ENCODE data around the gene SUMF1.

The SUMF1 gene

GRCh38 chr3:4351164-4351855 is 115.8 kb downstream of the SUMF1 start:
- H3K4me3 ChIP-seq (ENCODE audit: insufficient read depth in 1 of 2, low read depth in 1 of 2, low read length in 2 of 2) = peak overlapping the region in 1 of 2 experiments; percentile 71
- H3K9ac ChIP-seq (ENCODE audit: low read length) = peak overlapping the region; percentile 91
- H3K14ac ChIP-seq (ENCODE audit: low read length in 2 of 2) = no peak overlapping the region
- no peak overlapping the region for H2AK5ac ChIP-seq (ENCODE audit: low read length, severe bottlenecking)
- no peak overlapping the region for H3K4me2 ChIP-seq (ENCODE audit: low read length, poor library complexity, severe bottlenecking)
- peaks cover 3% of the 10 kb centered on the region for H3K4me1 ChIP-seq (ENCODE audit: control insufficient read depth, insufficient read depth, low read depth, low read length)
- H4K91ac ChIP-seq (ENCODE audit: low read length) = no peak overlapping the region
- H3K27ac ChIP-seq (ENCODE audit: low read length, poor library complexity, severe bottlenecking) = no peak overlapping the region
- H3K9me3 ChIP-seq (ENCODE audit: control insufficient read depth, low read length) = no peaks in the 10 kb centered on the region
- H3K79me1 ChIP-seq (replicated peaks; ENCODE audit: low read length, poor library complexity, severe bottlenecking) = no peaks in the 10 kb centered on the region
- H3K27me3 ChIP-seq (ENCODE audit: control insufficient read depth in 1 of 2, insufficient read depth in 1 of 2, low read length in 2 of 2) = no peaks in the 10 kb centered on the region
- H2BK12ac ChIP-seq (ENCODE audit: low read length in 2 of 2) = no peak overlapping the region
- no peak overlapping the region for H2AFZ ChIP-seq (ENCODE audit: low read depth, low read length)
- no peak overlapping the region for H3K4ac ChIP-seq (ENCODE audit: low read depth in 1 of 2, low read length in 2 of 2)
- H2BK120ac ChIP-seq (ENCODE audit: low read depth, low read length) = no peak overlapping the region
- H2BK15ac ChIP-seq (ENCODE audit: low read depth, poor library complexity, severe bottlenecking) = no peak overlapping the region
- H4K8ac ChIP-seq (ENCODE audit: low read length) = no peak overlapping the region
- peak; percentile 23 for DNase-seq
- no peak overlapping the region for H2BK5ac ChIP-seq (ENCODE audit: low read depth, low read length, poor library complexity, severe bottlenecking)
- no peak overlapping the region for H3K18ac ChIP-seq (ENCODE audit: low read depth in 1 of 2, low read length in 2 of 2)
- WGBS = 83% methylated on average over 8 of the region's 11 CpGs
- no peak overlapping the region for H3K23ac ChIP-seq (ENCODE audit: low read length in 2 of 2)
- no peaks in the 10 kb centered on the region for H3K36me3 ChIP-seq (ENCODE audit: control insufficient read depth in 1 of 2, insufficient read depth in 2 of 2, low read depth in 1 of 2, low read length in 2 of 2)

GRCh38 chr3:4350789-4351163 is 116.3 kb downstream of the SUMF1 start:
- H3K4me2 ChIP-seq (ENCODE audit: low read length, poor library complexity, severe bottlenecking) = no peak overlapping the region
- peak; percentile 68 for DNase-seq
- no peak overlapping the region for H3K18ac ChIP-seq (ENCODE audit: low read depth in 1 of 2, low read length in 2 of 2)
- H3K14ac ChIP-seq (ENCODE audit: low read length in 2 of 2) = no peak overlapping the region
- H3K9ac ChIP-seq (ENCODE audit: low read length) = peak overlapping the region; percentile 91
- H2AK5ac ChIP-seq (ENCODE audit: low read length, severe bottlenecking) = no peak overlapping the region
- H2BK120ac ChIP-seq (ENCODE audit: low read depth, low read length) = no peak overlapping the region
- no peaks in the 10 kb centered on the region for H3K79me1 ChIP-seq (replicated peaks; ENCODE audit: low read length, poor library complexity, severe bottlenecking)
- H3K36me3 ChIP-seq (ENCODE audit: control insufficient read depth in 1 of 2, insufficient read depth in 2 of 2, low read depth in 1 of 2, low read length in 2 of 2) = no peaks in the 10 kb centered on the region
- H2BK15ac ChIP-seq (ENCODE audit: low read depth, poor library complexity, severe bottlenecking) = no peak overlapping the region
- peak overlapping the region in 1 of 2 experiments; percentile 71 for H3K4me3 ChIP-seq (ENCODE audit: insufficient read depth in 1 of 2, low read depth in 1 of 2, low read length in 2 of 2)
- no peak overlapping the region for H2AFZ ChIP-seq (ENCODE audit: low read depth, low read length)
- no peak overlapping the region for H4K8ac ChIP-seq (ENCODE audit: low read length)
- 7% methylated on average over 2 of the region's 2 CpGs for WGBS
- peaks cover 2% of the 10 kb centered on the region for H3K4me1 ChIP-seq (ENCODE audit: control insufficient read depth, insufficient read depth, low read depth, low read length)
- no peak overlapping the region for H2BK5ac ChIP-seq (ENCODE audit: low read depth, low read length, poor library complexity, severe bottlenecking)
- H2BK12ac ChIP-seq (ENCODE audit: low read length in 2 of 2) = no peak overlapping the region
- no peak overlapping the region for H3K4ac ChIP-seq (ENCODE audit: low read depth in 1 of 2, low read length in 2 of 2)
- H3K23ac ChIP-seq (ENCODE audit: low read length in 2 of 2) = no peak overlapping the region
- no peak overlapping the region for H3K27ac ChIP-seq (ENCODE audit: low read length, poor library complexity, severe bottlenecking)
- H3K27me3 ChIP-seq (ENCODE audit: control insufficient read depth in 1 of 2, insufficient read depth in 1 of 2, low read length in 2 of 2) = no peaks in the 10 kb centered on the region
- H4K91ac ChIP-seq (ENCODE audit: low read length) = no peak overlapping the region
- H3K9me3 ChIP-seq (ENCODE audit: control insufficient read depth, low read length) = no peaks in the 10 kb centered on the region

- Histone ChIP-seq H2BK120ac (ENCODE audit: low read depth, low read length) (no peak overlapping the region), H4K8ac (ENCODE audit: low read length) (no peak overlapping the region), H3K79me1 (replicated peaks; ENCODE audit: low read length, poor library complexity, severe bottlenecking) (no peaks in the 10 kb centered on the region), H3K4me2 (ENCODE audit: low read length, poor library complexity, severe bottlenecking) (no peak overlapping the region), H3K27me3 (ENCODE audit: control insufficient read depth in 1 of 2, insufficient read depth in 1 of 2, low read length in 2 of 2) (no peaks in the 10 kb centered on the region), H3K4me3 (ENCODE audit: insufficient read depth in 1 of 2, low read depth in 1 of 2, low read length in 2 of 2) (no peak overlapping the region), H2BK12ac (ENCODE audit: low read length in 2 of 2) (no peak overlapping the region), H2BK5ac (ENCODE audit: low read depth, low read length, poor library complexity, severe bottlenecking) (no peak overlapping the region), H2AK5ac (ENCODE audit: low read length, severe bottlenecking) (no peak overlapping the region), H3K4ac (ENCODE audit: low read depth in 1 of 2, low read length in 2 of 2) (no peak overlapping the region), H4K91ac (ENCODE audit: low read length) (no peak overlapping the region), H3K14ac (ENCODE audit: low read length in 2 of 2) (no peak overlapping the region), H3K36me3 (ENCODE audit: control insufficient read depth in 1 of 2, insufficient read depth in 2 of 2, low read depth in 1 of 2, low read length in 2 of 2) (no peaks in the 10 kb centered on the region), H2AFZ (ENCODE audit: low read depth, low read length) (no peak overlapping the region), H3K18ac (ENCODE audit: low read depth in 1 of 2, low read length in 2 of 2) (no peak overlapping the region), H3K23ac (ENCODE audit: low read length in 2 of 2) (no peak overlapping the region), H3K9me3 (ENCODE audit: control insufficient read depth, low read length) (no peaks in the 10 kb centered on the region), H3K9ac (ENCODE audit: low read length) (no peak overlapping the region), H3K4me1 (ENCODE audit: control insufficient read depth, insufficient read depth, low read depth, low read length) (no peaks in the 10 kb centered on the region), H3K27ac (ENCODE audit: low read length, poor library complexity, severe bottlenecking) (no peak overlapping the region), H2BK15ac (ENCODE audit: low read depth, poor library complexity, severe bottlenecking) (no peak overlapping the region)
- 87% methylated on average over 1 of the region's 1 CpG for WGBS
- DNase-seq = peak; percentile 60
Observed at GRCh38 chr3:4343258-4343657, 123.8 kb downstream of the SUMF1 start.

- Histone ChIP-seq H3K23ac (ENCODE audit: low read length in 2 of 2) (no peak overlapping the region), H3K9ac (ENCODE audit: low read length) (peak overlapping the region; percentile 24), H2BK120ac (ENCODE audit: low read depth, low read length) (no peak overlapping the region), H3K4ac (ENCODE audit: low read depth in 1 of 2, low read length in 2 of 2) (no peak overlapping the region), H3K9me3 (ENCODE audit: control insufficient read depth, low read length) (no peaks in the 10 kb centered on the region), H3K18ac (ENCODE audit: low read depth in 1 of 2, low read length in 2 of 2) (no peak overlapping the region), H3K79me1 (replicated peaks; ENCODE audit: low read length, poor library complexity, severe bottlenecking) (no peaks in the 10 kb centered on the region), H3K36me3 (ENCODE audit: control insufficient read depth in 1 of 2, insufficient read depth in 2 of 2, low read depth in 1 of 2, low read length in 2 of 2) (no peaks in the 10 kb centered on the region), H2AK5ac (ENCODE audit: low read length, severe bottlenecking) (no peak overlapping the region), H2BK12ac (ENCODE audit: low read length in 2 of 2) (no peak overlapping the region), H4K8ac (ENCODE audit: low read length) (no peak overlapping the region), H2BK5ac (ENCODE audit: low read depth, low read length, poor library complexity, severe bottlenecking) (no peak overlapping the region), H4K91ac (ENCODE audit: low read length) (no peak overlapping the region), H3K4me3 (ENCODE audit: insufficient read depth in 1 of 2, low read depth in 1 of 2, low read length in 2 of 2) (no peak overlapping the region), H3K27ac (ENCODE audit: low read length, poor library complexity, severe bottlenecking) (no peak overlapping the region), H3K14ac (ENCODE audit: low read length in 2 of 2) (no peak overlapping the region), H3K4me2 (ENCODE audit: low read length, poor library complexity, severe bottlenecking) (no peak overlapping the region), H2BK15ac (ENCODE audit: low read depth, poor library complexity, severe bottlenecking) (no peak overlapping the region), H2AFZ (ENCODE audit: low read depth, low read length) (no peak overlapping the region), H3K4me1 (ENCODE audit: control insufficient read depth, insufficient read depth, low read depth, low read length) (no peaks in the 10 kb centered on the region), H3K27me3 (ENCODE audit: control insufficient read depth in 1 of 2, insufficient read depth in 1 of 2, low read length in 2 of 2) (no peaks in the 10 kb centered on the region)
- DNase-seq = no peak
Observed at GRCh38 chr3:4341336-4341675, 125.8 kb downstream of the SUMF1 start.
